ENCODE data around the gene CAB39.

GRCh38 chr2:230778350-230779063 is 65.9 kb downstream of the CAB39 start:
- TF ChIP-seq CTCF (IDR thresholded peaks at IDR 0.05) = no peak
- no peak for TF ChIP-seq POLR2A (IDR thresholded peaks at IDR 0.05)
